GM19239 (cell line): Measurements from ENCODE around the gene GALR3.

Source experiments
- DNase-seq: peaks from one replicate; pipeline ENCODE4 v3.0.0; 2011; ENCODE audit warnings: low spot score; ENCODE audit not compliant: insufficient read length
- FAIRE-seq: peaks from 2 replicates; lab custom pipeline; 2011; peaks lifted over from hg19 to GRCh38; lab: Jason Lieb, UNC

GALR3 gene

GRCh38 chr22:37855462-37855861 lies 32.3 kb downstream of the GALR3 start:
- FAIRE-seq (no peak), DNase-seq (no peak)

- FAIRE-seq, result peak; percentile 40
- no peak for DNase-seq
These were observed 37.7 kb downstream of the GALR3 start for GRCh38 chr22:37860796-37861421.

GRCh38 chr22:37862570-37863325 lies 39.6 kb downstream of the GALR3 start:
- FAIRE-seq, result no peak
- no peak for DNase-seq

- FAIRE-seq (no peak), DNase-seq (no peak)
These were observed 42.3 kb downstream of the GALR3 start for GRCh38 chr22:37865510-37865909.

GRCh38 chr22:37870273-37870672 lies 47.1 kb downstream of the GALR3 start:
- FAIRE-seq (no peak), DNase-seq (no peak)
